Superior temporal gyrus (tissue), 1 donor: ENCODE results near the gene KCNIP1.

Experiments
- DNase-seq: peaks from one replicate; pipeline ENCODE4 v3.0.0-alpha.2; 2016; ENCODE audit errors: extremely low spot score

Gene KCNIP1

GRCh38 chr5:170563824-170564567, 60.2 kb downstream of the KCNIP1 start:
- no peak for DNase-seq

DNA sequence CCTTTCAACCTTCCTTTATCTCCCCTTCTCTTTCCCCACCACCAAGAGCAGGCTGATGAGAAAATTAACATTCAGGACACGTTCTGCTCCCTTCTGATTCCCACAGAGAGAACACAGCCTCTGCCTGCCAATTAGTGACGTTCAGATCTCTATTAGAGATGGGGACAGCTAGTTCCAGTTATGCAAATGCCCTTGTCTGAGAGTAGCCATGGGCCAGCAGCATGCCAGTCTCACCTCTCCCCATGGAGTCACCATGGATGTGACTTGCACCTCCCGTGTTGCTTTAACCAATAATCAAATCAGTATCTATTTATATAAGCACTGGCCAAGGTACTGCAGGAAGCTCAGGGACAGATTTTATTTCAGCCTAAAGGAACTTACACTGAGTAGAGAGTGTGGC, 61.3 kb downstream of the KCNIP1 start:
- peak; percentile 96 for DNase-seq

DNA sequence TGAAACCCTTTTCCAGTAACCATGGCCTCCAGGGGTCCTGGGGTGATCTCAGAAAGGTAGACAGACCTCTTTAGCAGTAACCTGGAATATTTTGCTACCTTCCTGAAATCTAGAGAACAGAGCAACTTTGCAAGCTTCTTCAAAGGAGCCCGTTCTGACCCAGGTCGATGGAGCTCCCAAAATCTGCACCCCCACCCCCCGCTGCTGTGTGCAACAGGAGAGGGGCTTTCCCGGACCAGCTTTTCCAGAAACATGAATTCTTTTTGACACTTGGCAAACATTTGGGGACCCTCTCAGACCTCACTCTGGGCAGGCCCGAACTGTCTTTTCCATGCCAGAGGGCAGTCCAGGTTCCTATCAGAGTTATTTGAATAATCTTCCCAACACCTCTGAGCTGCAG, 65.3 kb downstream of the KCNIP1 start:
- no peak for DNase-seq

GRCh38 chr5:170570476-170570875, 66.7 kb downstream of the KCNIP1 start:
- DNase-seq = no peak

- no peak for DNase-seq
These were observed 67.5 kb downstream of the KCNIP1 start for GRCh38 chr5:170571281-170571731.

GRCh38 chr5:170571875-170572852, 68.3 kb downstream of the KCNIP1 start:
- DNase-seq = no peak

DNA sequence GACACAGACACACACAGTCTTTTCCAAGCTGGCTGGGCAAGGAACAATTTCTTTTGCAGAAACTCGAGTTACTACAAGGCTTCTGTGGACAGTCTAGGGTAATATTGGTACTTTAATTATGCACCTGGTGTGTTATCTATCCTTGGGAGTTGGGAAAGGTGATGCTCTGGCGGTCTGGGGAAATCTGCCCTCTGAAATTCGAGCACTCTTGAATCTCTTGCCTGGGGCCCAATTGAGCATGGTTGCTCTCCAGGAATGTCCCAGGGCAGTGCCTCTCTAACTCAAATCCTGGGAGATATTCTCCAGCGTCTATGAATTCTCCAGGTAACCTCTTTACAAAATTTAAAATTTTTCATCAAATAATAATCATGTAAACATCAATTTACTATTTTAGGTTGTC, 69.3 kb downstream of the KCNIP1 start:
- no peak for DNase-seq

DNA sequence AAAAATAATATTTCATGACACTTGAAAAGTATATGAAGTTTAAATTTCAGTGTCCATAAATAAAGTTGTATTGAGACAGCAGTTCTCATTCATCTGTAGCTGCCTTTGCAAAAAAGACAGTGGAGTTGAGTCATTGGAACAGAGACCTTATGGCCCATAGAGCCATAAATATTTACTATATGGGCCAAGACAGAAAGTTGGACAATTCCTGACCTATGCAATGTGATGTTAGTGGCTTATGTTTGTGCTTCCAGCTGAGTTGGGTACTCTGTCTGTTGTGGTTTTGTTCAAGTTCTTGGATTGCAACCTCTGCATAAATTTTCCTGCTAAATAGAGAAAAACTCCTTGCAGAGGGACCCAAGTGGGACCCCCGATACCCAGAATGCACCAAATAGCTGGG, 69.8 kb downstream of the KCNIP1 start:
- no peak for DNase-seq

DNA sequence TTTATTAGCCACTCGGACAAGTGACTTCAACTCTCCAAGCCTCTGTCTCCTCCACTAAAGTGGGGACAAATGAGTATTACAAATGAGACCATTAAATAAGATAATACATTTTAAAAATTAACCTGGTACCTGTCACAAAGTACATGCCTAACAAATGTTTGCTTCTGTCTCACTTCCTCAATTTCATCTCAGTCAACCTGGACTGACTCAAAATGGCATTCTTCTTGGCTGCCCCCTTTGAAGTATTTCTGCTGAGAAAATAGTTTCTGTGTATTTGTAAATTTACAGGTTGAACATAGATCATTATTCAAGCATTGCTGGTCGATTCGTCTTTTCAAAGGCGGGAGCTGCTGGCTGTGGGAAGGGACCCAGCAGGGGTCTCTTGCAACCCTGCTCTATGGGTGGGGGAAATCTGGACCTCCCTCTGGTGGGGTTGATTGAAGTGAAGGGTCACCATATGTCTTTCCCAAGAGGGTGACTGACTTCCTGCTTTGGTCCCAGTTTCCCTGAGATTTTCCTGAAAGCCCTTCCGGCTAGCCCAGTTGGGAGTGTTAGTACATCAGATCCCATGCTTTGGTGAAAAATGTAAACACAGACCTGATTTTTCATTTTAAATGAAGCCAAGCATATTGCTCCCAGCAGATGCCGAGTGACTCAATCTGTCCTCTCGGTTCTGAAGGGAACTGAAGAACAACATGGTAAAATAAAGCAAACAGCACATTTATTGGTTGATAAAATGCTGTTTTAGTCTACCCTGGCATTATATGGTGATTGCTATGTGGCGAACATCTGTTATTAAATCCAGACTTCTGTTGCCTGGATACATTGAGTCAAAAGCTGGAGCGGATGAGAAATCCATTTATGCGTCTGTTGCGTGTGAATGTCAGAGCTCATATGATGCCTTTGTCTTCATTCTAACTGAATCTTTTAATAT, 73.0 kb downstream of the KCNIP1 start:
- DNase-seq = no peak

DNA sequence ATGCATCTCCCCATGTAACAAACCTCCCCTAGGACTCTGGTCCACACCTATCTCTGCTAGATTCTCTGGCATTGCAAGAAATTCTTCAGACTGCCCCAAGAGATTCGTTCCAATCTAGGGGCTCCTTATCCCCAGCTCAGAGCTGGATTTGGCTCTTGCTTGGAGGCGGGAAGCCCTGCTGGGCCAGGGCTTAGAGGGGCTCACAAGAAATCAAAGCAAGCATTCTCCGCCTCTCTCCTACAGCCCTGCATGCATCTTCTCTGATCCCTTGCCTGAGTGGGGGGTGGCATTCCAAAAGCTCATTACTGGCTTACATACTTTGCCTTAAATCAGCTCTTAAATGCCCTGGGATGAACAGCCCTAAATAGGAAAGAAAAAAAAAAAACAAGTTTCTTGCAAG, 75.8 kb downstream of the KCNIP1 start:
- DNase-seq = no peak

- DNase-seq = no peak
These were observed 77.4 kb downstream of the KCNIP1 start for GRCh38 chr5:170581211-170581610.

DNA sequence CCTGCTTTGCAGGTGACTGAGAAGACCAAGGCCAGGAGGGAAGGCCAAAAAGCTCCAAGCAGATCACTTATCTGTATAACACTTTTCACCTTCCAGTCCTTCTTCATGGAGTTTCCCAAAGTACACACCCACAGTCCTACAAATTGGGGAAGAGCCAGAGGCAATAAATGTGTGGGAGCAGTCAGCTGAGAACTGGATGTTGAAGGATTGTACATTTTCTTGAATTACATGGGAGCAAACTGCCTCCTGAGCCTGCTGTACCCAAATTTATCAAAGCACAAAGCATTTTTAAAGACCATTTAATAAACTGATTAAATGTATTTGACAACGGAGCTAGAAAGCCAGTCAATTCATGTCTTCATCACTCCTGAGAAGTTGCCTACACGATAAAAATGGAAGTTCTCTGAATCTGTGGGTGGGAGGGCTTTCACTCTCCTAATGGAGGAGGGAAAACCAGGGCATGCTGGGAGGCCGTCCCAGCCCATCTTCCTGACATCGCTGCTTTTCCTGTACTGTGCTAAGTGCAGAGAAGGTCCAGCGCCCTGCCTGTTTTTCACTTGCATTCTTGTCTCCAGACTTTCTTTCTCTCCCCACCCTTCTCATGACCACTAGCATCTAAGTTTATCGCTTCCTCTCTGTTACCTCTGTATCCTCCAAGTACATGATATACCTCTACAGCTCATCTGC, 79.0 kb downstream of the KCNIP1 start:
- no peak for DNase-seq

DNA sequence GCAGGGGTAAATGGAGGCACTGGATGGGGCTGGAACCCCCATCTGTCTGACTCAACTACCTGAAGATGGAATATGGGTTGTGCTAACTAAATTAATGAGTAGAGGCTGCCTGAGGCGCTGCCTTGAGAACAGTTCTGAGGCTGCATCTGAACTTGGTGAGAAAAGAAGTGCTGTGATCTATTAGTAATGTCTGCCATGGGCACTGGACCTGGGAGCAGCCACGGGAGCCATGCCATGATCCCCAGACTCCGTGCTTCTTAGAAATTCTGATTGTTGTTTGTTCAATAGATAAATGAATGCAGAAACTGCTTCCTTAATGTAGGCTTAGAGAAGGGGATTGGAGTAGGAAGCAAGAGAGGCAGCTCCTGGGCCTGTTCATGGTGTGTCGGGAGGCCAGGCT, 80.2 kb downstream of the KCNIP1 start:
- no peak for DNase-seq

DNA sequence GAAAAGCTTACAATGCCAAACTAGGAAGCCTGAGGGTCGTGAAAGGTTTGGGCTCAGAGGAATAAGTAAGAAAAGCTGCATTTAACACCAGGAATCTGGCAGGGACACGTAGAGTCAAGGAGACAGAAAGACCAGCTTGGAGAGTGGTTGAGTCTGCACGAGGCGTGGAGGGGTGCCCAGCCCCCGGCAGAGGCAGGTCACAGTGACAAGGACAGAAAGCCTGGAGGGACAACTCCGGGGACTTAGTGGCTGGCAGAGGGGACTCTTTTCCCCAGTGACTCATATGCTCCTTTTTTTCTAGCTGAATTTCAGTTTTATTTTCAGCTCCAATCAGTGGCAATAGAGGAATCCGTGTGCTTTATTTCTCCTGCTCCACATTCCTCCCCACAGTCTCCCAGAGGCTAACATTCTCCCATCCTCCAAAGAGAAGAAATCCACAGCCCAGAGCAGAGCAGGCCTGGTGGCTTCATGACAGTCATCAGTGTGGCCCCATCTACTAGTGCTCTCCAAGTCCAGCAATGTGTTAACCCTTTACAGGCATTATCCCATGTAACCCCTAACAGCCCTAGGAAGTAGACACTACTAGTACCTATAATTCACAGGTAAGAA, 80.7 kb downstream of the KCNIP1 start:
- no peak for DNase-seq

DNA sequence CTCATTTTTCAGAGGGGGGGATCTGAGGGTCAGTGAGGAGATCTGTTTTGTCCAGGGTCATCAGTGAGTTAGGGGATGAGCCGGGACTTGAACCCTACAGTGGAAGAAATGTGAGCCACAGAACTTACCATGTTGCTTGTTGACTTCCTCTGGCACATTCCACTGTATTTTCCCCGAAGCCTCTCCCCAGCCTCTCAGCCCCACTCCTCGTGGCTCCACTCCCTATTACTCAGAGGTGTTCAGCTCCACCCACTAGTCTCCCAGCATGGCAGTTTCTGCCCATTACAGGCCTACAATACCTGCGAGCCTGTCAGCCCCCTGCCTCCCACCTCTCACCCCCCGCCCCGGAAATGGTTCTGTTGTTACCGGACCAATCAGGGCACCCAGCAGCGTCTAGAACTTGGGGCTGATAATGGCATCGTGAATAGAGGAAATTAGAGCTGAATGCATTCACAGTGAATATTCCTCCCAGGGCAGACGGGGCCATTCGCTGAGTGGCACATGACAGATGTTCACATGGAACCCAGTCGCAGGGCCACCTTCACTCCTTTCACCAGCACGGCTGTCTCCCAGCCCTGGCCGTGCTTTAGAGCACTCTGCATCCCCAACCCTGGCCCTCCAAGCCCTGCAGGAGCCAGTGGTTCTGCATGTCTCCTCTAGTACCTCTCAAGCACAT, 81.6 kb downstream of the KCNIP1 start:
- DNase-seq = no peak

DNA sequence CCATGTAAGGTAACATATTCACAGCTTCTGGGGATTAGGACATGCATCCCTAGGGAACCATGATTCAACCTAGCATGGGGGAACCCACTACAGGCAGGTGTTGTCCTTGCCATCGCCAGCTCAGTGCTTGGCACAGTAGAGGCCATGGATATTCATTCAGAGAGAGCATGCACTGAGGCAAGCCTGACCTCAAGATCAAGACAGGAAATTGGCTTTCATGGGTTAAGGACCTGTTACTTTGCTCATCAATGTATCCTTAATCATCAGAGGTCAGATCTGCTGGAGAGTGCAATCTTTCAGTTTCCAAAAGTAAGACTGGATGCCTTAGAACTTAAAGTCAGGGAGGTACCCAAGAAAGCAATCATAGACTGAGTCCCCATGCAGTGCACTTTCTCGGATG, 84.0 kb downstream of the KCNIP1 start:
- no peak for DNase-seq

- no peak for DNase-seq
These were observed 85.8 kb downstream of the KCNIP1 start for GRCh38 chr5:170589643-170590042.

DNA sequence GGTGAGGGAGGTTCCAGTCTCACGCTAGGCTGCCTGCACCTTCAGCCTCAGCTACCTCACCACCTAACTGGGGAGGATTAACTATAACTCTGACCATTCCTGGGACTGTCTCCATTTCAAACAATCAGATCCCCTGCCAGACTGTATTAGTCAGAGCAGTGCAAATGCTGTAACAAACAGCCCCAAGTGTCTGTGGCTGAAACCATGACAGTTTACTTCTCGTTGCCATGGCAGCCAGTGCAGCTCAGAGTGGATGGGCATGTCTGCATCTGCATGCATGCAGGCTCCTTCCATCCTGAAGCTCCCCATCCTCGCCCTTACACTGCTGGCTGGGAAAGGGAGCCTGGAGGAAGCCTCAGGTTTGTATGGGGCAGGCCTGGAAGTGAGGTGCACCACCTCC, 86.7 kb downstream of the KCNIP1 start:
- no peak for DNase-seq

DNA sequence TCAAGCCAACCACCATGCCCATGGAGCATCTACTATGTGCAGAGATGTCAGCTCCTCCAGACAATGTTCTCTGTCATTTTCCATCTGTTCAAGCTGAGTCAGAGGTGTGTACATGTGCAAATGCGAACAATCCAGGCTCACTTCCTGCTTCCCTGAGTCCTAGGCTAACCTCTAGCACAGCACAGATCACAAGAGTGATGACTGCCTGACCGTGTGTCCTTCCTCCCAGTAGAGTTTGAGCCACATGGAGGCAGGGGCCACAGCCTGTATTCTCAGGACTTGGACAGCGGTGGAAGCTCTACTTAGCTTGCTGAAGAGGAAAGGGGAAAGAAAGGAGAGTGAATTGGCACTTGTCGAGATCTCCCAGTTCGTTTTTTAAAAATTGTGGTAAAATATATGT, 87.2 kb downstream of the KCNIP1 start:
- DNase-seq = no peak

- DNase-seq = no peak
These were observed 92.7 kb downstream of the KCNIP1 start for GRCh38 chr5:170596482-170597044.
